Erythroblast (primary cell): ENCODE data around the gene FLRT3.

Experiments
- DNase-seq, 2 experiments: peaks; one replicate each; lab custom pipeline; 2025; lab: John Stamatoyannopoulos, UW
- GATA1 ChIP-seq: IDR thresholded peaks from 2 replicates; pipeline ENCODE4 v1.6.1; 2011; ENCODE audit warnings: low read depth, mild to moderate bottlenecking, control low read depth, low read length, moderate library complexity
- POLR2A ChIP-seq: IDR thresholded peaks from 2 replicates; pipeline ENCODE4 v1.6.1; 2011; ENCODE audit warnings: mild to moderate bottlenecking, low read length

The FLRT3 gene

GRCh38 chr20:14337400-14338171 is at the start of gene FLRT3:
Gene FLRT3 (minus strand): TSS chr20:14337612. CDS start chr20:14327506, 10,106 bp downstream.
- TF ChIP-seq GATA1 = no peak
- TF ChIP-seq POLR2A = no peak
- peak; percentile 12 to 38 for DNase-seq

DNA sequence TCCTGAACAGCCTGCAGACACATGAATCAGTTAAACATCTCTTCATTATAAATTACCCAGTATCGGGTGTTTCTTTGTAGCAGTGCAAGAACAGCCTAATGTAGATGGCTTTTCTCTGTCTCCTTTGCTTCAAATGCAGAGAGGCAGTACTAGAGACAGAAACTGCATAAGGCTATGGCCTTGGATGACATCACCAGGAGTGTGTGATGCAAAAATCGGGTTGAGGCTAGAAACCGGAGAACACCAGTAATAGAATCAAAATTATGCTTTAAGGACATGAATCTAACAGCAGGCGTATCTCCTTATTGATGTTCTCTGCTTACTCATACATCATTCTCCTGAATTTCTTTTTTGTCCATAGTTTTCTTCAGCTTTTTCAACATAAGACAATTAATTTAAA is 49.3 kb upstream of the FLRT3 start:
- no peak for DNase-seq
- no peak for TF ChIP-seq POLR2A
- TF ChIP-seq GATA1 = no peak

GRCh38 chr20:14385176-14385740 is 47.8 kb upstream of the FLRT3 start:
- TF ChIP-seq POLR2A (no peak), GATA1 (no peak)
- no peak for DNase-seq

GRCh38 chr20:14384416-14385175 is 47.2 kb upstream of the FLRT3 start:
- no peak for DNase-seq
- TF ChIP-seq POLR2A = no peak
- no peak for TF ChIP-seq GATA1

- no peak for DNase-seq
- TF ChIP-seq GATA1 (no peak), POLR2A (no peak)
These were observed 45.9 kb upstream of the FLRT3 start for GRCh38 chr20:14383335-14383734.

GRCh38 chr20:14378326-14378725 is 40.9 kb upstream of the FLRT3 start:
- no peak for DNase-seq
- no peak for TF ChIP-seq GATA1
- no peak for TF ChIP-seq POLR2A

- TF ChIP-seq GATA1 (no peak), POLR2A (no peak)
- no peak for DNase-seq
These were observed 38.1 kb upstream of the FLRT3 start for GRCh38 chr20:14375416-14375985.

GRCh38 chr20:14374196-14374595 is 36.8 kb upstream of the FLRT3 start:
- no peak for TF ChIP-seq POLR2A
- no peak for TF ChIP-seq GATA1
- no peak for DNase-seq

- no peak for DNase-seq
- TF ChIP-seq GATA1 (no peak), POLR2A (no peak)
These were observed 24.3 kb upstream of the FLRT3 start for GRCh38 chr20:14361509-14362345.

DNA sequence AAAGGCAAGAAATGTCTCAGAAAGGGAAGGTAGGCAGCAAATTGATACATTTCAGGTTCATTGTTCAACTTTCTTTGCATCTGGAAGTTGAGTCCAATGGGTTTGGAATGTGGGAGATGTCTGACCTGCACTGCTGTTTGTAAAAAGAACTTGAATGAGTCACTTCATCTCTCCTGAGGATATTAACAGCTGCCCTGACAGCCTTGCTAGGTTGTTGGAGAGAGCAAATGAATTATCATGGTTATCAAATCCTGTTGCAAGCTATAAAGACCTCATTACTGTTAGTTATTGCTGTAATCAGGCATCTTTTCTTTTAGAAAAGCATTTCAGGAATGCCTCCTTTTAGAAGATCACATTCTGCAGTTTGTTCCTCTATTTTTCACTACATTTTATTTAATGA is 23.0 kb upstream of the FLRT3 start:
- no peak for DNase-seq
- TF ChIP-seq POLR2A (no peak), GATA1 (no peak)

GRCh38 chr20:14355791-14356190 is 18.4 kb upstream of the FLRT3 start:
- no peak for DNase-seq
- no peak for TF ChIP-seq POLR2A
- TF ChIP-seq GATA1 = no peak

DNA sequence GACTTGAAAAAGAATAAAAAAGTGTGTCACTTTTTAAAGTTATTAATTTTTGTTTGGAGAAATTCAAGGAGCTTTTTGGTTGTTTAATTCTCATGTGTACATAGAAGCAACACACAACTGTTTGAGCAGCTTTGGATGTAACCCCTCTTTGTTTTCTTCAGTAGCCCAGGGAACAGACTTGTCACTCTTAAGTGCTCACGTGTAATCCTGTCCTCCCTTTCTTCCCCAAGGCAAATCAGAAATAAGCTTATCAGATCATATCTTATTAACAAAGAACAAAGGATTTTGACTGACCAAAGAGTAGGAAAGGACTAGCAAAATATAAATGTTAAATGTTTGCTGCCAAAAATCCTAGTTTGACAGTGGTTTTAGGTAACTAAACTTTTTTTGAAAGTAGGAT is 7.3 kb upstream of the FLRT3 start:
- no peak for DNase-seq
- no peak for TF ChIP-seq GATA1
- TF ChIP-seq POLR2A = no peak

DNA sequence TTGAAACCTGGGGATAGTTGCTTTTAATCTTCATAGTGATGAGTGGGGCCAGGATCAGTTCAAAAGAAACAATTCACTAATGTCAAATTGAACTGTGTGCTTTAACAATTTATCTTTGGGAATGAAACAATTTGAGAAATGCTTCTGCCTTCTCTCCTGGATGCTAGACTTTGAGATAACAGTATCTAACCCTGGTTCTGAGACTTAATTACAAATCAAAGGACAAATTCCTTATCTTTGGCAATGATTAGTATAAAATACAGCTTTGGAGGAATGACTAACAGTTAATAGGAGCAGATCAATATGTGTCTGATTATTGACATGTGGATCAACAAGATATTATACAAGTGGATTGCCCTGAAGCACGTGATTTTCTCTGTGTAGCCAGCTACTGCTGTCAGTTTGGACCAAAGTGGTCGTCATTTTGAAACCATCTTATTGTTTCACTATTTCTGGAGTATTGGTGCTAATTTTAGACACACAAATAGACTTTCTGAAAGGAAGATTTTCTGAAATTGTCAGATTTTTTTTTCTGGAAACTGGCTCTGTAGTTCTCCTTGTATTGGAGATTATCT is 6.2 kb upstream of the FLRT3 start:
- TF ChIP-seq POLR2A (no peak), GATA1 (no peak)
- DNase-seq = no peak
